SK-N-MC (cell line): Measurements from ENCODE around the gene TANGO6.

Experiments used
- EZH2 ChIP-seq: fragments of 200-600 bp; sonication (generic); IDR thresholded peaks from one replicate; pipeline ENCODE4 v1.6.1; 2017; ENCODE audit warnings: antibody characterized with exemption
- FOXP2 ChIP-seq: optimal IDR thresholded peaks from 2 replicates; pipeline ENCODE3; 2011; ENCODE audit warnings: mild to moderate bottlenecking, moderate library complexity; ENCODE audit not compliant: insufficient read depth; ENCODE audit errors: extremely low read length, control extremely low read depth

DNA sequence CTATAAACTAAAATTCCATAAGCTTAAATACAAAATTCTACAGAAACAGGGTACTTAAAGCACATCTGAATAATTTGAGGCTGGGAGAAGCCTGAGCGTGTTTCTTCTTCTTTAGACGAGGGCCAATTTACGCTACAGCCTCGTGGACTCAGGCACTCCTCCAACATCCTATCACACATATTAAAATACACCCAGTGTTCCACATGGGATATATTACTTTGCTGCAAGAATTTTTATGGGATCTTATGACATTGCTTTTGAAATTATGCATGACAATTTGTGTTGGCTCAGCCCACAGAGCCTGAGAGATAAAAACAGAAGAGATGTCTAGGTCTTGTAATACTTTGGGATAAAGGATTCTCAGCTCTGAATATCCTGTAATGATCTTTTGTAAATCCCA lies 3.5 kb upstream of the TANGO6 start:
- TF ChIP-seq EZH2 (no peak), FOXP2 (no peak)
